DMS79 treated with DMSO at 0.1 percent for 48 hours (cell line): Measurements from ENCODE around the gene HBE1.
"Not testable (repeated sequence)": the region's sequence is repeated elsewhere in the genome, so short reads cannot be mapped to it uniquely, and the experiment has no call there.

Experiments used
- DNase-seq: peaks from one replicate; lab custom pipeline; 2025; lab: John Stamatoyannopoulos, UW

HBE1 gene

DNA sequence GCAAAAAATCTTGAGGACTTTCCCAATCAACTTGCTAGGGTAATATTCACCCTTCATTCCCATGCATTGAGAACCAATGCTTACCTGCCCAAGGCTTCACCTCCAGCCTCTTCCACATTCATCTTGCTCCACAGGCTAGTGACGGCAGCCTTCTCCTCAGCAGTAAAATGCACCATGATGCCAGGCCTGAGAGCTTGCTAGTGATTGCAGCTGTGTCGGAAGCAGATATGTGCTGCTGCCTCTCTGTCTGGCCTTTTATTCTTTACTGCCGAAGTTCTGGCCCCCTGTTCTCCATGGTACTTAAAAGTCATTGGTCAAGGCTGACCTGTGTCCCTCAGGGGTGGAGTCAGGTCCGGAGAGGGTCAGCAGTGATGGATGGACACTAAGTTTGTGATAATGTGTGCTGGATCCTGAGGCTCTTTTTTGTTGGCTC lies at the start of gene HBE1:
TSS of gene HBE1 (minus strand) at position 231 of the 433 bp plus-strand sequence. CDS start at position 176, 55 bp downstream.
- no peak for DNase-seq

DNA sequence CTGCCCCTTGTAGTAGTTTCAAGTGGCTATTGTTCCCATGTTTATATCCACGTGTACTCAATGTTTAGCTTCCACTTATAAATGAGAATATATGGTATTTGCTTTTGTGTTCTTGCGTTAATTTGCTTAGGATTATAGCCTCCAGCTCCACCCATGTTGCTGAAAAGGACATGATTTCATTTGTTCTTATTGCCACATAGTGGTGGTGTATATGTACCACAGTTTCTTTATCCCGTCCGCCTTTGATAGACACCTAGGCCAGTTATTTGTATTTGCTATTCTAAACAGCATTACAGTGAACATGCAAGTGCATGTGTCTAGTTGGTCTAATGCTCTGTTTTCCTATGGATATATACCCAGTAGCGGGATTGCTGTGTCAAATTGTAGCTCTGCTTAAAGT lies 47.5 kb upstream of the HBE1 start:
- DNase-seq: no peak

DNA sequence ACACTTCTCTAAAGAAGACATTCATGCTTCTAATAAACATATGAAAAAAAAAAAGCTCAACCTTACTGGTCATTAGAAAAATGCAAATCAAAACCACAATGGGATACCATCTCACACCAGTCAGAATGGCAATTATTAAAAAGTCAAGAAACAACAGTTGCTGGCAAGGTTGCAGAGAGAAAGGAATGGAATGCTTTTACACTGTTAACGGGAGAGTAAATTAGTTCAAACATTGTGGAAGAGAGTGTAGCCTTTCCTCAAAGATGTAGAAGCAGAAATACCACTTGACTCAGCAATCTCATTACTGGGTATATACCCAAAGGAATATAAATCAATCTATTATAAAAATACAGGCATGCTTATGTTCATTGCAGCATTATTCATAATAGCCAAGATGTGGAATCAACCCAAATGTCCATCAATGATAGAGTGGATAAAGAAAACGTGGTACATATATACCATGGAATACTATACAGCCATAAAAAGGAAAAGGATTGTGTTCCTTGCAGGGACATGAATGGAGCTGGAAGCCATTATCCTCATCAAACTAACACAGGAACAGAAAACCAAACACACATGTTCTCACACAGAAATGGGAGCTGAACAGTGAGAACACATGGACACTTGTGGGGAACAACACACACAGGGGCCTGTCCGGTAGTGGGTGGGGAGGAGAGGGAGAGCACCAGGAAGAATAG lies 43.7 kb upstream of the HBE1 start:
- DNase-seq: not testable (repeated sequence)

DNA sequence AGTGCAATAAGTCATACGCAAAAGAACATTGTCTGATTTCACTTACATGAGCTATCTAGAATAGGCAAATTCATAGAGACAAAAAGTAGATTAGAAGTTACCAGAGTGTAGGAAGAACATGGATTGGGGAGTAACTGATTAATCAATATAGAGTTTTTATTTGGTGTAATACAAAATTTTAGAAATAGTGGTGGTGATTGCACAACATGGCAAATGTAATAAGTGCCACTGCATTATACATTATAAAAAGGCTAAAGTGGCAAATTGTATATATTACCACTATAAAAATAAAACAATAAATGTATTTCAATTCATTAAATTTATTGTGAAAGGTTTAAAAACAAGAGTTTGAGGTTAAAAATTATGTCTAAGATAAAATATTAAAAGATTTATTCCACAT lies 40.7 kb upstream of the HBE1 start:
- DNase-seq: no peak

DNA sequence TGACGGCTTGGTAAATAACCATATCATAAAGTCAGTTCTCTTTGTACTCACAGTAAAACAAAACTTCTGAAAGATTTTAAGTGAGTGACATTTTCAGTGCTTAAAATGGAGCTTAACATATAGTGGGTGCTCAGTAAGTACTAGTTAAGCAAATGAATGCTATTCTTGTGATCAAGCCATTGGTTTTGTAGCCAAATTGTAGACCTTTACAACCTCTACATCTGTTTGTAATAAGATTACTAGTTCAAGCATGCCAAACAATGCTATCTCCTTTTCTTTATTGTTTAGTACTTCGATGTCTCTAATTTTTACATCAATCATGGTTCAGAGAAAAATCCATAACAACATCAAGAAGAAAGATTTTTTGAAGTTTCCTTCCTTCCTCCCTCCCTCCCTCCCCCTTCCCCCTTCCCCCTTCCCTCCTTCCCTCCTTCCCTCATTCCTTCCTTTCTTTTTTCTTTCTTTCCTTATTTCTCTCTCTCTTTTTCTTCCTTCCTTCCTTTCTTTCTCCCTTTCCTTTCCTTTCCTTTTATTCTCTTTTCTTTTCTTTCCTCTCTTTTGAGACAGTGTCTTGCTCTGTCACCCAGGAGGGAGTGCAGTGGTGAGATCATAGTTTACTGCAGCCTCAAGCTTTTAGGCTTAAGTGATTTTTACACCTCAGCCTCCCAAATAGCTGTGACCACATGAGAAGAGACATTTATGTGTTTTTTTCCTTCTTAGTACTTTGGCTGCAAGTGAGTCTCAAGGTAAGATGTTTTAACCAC lies 37.7 kb upstream of the HBE1 start:
- no peak for DNase-seq

DNA sequence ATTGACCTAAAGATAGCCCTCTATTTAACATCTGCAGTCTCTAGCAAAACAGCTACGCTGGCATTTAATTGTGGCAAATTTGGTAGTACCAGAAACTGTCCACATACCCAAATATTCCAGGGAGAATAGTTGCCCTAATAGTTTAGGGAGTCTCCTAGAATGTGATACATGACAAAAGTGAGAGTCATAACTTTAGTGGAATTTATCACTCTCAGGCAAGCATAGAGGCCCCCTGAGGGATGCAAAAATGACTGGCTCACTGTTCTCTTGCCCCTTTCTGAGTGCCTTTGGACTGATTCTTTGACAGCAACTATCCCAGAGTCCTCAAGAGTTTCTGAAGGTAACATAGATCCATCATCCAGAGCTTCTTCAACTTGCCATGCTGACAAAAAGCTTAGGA lies 34.3 kb upstream of the HBE1 start:
- DNase-seq: no peak

DNA sequence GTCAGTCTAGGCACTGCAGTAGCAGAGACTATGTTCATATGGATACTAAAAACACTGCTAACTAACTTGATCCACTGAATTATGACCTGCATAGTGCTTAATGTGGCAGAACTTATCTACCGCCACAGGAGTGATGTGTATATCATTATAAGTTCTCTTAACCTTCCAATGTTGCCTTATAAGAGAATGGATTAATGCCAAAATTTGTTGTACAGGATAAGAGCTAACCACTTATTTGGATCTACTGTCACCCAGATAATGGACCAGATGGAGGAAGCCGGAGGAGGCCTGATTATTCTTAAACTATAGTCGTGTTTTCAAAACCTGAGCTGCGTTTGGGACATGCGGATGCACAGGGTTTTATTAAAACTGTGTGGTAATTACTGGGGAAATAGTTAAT lies 33.9 kb upstream of the HBE1 start:
- no peak for DNase-seq

DNA sequence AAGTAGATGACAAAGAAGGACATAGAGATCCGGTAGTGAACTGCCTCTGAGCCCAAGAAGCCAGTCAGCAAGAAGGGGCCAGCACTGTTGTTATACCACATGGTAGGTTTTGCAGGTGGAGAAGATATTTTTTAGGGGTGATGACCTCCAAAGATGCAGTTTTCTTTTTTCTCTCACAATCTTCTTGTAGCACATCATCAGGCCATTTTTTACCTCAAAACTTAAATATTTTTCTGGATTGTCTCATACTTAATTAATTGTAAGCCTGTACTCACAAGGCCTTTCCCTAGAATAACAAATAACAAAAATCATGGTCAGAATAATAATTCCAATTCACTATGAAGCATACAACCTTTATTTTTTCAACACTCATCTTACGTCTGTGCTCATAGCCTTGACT lies 32.1 kb upstream of the HBE1 start, which contains the start of gene OR51B4:
TSS of gene OR51B4 (minus strand) at position 101 of the 400 bp plus-strand sequence. CDS start at position 101, 0 bp downstream.
- DNase-seq: no peak

DNA sequence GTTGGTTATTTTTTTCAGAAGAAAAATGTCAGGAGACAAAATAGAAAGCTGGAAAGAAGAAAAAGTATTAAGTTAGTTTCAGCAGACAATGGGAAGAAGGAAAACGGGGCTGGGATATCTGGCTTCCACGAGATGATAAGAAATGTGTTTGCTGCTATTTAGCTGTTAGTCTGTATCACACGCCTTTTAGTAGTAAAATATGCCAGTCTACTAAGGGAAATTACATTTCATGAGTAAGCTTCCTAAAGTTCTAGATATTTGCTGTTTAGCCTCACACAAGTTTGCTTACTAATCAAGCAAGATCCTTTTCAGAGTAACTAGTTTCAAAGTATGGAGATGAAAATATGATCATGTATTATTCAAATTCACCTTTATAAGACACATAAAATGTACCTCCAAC lies 30.5 kb upstream of the HBE1 start:
- DNase-seq: no peak

DNA sequence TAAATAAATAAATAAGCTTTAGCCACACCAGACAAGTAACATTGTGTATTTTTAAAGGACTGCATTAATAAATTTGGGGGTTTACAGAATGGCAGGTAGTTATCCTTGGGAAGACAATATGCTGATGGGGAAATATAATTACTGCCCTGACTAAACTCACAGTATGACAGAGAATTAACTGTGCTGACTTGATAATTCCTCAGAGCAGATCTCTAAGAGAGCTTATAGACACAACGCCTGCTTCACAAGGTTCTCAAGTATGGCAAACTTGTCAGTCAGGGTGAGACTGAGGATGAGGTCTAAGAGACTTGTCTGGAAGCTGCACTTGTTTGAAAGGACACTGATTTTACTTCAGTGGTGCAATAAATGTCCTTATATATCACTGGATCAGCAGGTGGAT lies 28.7 kb upstream of the HBE1 start:
- DNase-seq: no peak

DNA sequence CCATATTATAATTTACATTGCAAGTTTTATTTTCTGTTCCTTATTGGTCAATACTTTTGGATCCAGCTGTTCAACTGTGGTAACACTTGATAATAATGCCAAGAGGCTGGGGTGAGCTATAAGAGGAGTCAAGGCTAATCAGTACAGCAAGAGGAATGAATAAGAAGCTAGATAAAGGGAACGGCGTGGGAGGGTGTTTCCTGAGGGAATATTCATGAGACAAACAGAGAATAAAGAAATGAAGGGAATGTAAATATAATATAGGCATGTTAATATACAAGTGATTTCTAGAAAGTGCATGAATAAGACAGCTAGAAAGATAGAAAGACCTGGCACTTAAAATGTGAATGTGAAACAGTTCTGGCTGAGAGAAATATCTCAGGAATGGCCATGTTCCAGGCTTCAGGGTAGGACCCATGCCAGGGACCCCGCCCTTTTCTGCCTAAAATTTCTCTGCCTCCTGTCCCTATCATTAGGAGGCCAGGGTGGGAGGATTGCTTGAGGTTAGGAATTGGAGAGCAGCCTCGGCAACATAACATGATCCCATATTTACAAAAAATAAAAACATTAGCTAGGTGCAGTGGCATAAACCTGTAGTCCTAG lies 28.1 kb upstream of the HBE1 start:
- DNase-seq: no peak

DNA sequence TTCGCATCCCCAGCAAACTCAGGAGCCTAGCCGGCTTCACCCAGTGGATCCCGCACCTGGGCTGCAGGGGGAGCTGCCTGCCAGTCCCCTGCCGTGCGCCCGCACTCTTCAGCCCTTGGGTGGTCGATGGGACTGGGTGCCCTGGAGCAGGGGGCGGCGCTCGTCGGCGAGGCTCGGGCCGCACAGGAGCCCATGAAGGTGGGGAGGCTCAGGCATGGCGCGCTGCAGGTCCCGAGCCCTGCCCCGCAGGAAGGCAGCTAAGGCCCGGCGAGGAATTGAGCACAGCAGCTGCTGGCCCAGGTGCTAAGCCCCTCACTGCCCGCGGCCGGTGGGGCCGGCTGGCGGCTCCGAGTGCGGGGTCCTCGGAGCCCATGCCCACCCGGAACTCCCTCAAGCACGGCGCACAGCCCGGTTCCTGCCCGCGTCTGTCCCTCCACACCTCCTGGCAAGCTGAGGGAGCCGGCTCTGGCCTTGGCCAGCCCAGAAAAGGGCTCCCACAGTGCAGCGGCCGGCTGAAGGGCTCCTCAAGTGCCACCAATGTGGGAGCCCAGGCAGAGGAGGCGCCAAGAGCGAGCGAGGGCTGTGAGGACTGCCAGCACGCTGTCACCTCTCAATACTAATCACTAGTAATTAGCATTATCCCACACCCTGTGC lies 24.7 kb upstream of the HBE1 start:
- DNase-seq: not testable (repeated sequence)

DNA sequence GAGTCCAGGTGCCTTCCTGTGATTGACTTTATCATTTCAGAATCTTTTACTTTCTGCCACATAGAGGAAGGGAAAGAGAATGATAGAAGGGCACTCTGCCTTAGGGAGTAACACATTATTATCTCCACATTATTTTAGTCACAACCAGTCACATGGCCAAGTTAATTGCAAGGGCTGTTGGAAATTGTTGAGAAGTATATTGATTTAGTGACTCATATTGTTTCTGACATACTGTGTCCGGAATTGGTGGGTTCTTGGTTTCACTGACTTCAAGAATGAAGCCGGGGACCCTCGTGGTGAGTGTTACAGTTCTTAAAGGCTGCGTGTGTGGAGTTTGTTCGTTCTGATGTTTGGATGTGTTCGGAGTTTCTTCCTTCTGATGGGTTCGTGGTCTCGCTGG lies 23.3 kb upstream of the HBE1 start:
- no peak for DNase-seq

DNA sequence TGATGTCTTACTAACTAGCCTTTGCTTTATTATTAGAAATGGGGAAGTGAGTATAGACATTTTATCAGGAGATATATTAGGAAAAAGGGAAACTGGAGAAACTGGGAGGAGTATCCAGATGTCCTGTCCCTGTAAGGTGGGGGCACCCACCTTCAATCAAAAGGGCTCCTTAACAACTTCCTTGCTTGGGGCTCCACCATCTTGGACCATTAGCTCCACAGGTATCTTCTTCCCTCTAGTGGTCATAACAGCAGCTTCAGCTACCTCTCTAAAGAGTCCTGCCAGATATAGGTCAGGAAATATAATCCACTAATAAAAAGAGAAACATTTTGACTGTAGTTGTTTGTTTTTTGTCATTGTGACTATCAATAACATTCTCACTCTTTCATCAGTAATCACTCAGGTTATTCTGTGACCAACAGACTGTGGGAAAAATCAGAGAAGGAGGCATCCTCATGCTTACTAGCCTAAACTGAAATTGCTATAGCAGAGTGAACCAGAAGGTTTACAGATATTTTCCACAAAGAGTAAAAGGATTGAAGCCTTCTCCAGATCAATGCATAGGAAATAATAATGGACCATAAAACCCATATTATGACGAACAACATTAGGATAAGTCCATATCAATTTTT lies 21.6 kb upstream of the HBE1 start:
- no peak for DNase-seq

DNA sequence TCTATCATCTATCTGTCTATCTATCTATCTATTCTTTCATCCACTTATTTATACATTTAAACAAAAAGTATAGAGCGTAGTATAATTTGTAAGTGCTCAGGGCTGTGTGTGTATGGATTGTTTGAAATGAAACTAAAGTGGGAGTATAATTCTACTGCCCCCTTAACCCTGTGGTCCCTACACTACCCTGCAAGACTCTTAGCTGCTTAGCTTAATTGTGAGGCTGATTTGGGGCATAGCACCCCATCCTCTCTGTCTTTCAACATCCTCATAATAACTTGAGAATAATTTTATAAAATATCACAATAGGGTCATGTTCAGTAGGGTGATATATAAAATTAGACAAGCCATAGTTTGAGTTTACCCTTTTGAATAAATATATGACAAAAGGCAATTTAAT lies 20.4 kb upstream of the HBE1 start:
- no peak for DNase-seq

DNA sequence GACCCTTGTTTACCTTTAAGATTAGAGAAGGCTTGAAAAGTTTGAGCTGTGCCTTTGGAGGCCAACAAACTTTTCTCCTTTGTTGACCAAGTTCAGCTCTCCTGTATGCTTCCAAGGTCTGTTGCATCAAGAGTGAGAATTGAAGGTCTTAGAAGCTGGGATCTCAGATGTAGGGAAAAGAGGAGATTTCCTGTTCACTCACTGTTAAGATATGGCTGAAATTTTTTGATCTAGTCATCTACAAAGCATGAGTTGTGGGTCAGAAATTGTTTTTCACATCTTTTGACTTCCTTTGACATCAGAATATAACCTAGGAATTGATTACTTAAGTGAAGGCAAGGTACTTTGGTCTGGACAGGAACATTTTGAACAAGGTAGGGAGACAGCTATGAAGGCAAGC lies 20.0 kb upstream of the HBE1 start:
- no peak for DNase-seq

DNA sequence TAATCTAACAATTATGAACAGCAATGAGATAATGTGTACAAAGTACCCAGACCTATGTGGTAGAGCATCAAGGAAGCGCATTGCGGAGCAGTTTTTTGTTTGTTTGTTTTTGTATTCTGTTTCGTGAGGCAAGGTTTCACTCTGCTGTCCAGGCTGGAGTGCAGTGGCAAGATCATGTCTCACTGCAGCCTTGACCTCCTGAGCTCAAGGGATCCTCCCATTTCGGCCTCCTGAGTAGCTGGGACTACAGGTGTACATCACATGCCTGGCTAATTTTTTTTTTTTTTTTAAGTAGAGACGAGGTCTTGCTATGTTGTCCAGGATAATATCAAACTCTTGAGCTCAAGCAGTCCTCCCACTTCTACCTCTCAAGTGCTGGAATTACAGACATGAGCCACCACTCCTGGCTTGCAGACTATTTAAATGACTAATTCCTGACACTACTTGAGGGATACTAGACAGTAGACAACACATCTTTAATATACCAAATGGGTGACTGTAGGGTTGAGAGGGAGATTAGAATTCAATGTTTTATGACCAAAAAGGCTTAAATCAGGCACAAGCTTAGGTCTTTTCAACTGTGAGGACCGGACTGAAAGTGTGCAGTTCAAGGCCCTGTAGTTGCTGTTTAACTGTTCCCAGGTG lies 19.3 kb upstream of the HBE1 start:
- no peak for DNase-seq

DNA sequence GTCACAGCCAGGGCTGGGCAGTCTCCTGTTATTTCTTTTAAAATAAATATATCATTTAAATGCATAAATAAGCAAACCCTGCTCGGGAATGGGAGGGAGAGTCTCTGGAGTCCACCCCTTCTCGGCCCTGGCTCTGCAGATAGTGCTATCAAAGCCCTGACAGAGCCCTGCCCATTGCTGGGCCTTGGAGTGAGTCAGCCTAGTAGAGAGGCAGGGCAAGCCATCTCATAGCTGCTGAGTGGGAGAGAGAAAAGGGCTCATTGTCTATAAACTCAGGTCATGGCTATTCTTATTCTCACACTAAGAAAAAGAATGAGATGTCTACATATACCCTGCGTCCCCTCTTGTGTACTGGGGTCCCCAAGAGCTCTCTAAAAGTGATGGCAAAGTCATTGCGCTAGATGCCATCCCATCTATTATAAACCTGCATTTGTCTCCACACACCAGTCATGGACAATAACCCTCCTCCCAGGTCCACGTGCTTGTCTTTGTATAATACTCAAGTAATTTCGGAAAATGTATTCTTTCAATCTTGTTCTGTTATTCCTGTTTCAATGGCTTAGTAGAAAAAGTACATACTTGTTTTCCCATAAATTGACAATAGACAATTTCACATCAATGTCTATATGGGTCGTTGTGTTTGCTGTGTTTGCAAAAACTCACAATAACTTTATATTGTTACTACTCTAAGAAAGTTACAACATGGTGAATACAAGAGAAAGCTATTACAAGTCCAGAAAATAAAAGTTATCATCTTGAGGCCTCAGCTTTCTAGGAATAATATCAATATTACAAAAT lies 18.6 kb upstream of the HBE1 start:
- DNase-seq: no peak

DNA sequence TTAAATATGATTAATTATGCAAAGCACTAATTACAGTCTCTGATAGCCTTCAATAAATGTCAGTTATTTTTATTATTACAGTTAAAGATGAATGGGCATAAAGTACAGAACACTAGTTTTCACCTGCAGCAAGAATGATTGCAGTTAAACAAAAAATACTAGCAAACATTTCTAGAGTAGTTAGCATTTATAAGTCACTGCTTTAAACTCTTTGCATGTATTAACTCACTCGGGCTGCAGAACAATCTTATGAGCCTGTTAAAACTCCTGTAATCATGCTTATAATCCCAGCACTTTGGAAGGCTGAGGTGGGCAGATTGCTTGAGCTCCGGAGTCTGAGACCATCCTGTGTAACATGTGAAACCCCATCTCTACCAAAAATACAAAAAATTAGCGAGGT lies 17.2 kb upstream of the HBE1 start:
- DNase-seq: no peak

DNA sequence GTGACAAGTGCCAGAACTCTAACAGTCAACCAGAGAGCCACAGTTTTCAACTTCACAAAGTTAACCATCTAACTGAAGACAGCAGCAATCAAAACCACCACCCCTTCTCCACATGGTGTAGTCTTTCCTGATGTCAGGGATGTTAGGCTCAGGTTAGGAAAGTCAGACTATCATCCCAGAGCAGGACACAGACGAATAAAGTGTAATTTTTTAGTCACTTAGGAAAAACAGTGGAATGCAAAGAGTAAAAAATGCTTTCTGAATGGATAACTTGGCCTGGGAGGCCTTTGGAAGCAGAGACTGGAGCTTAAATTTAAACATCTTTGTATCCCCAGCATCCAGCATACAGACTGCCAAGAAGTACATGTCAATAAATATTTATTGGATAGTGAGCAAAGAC lies 16.6 kb upstream of the HBE1 start:
- no peak for DNase-seq
